ENCODE results near the gene SPNS2.

SPNS2 gene

DNA sequence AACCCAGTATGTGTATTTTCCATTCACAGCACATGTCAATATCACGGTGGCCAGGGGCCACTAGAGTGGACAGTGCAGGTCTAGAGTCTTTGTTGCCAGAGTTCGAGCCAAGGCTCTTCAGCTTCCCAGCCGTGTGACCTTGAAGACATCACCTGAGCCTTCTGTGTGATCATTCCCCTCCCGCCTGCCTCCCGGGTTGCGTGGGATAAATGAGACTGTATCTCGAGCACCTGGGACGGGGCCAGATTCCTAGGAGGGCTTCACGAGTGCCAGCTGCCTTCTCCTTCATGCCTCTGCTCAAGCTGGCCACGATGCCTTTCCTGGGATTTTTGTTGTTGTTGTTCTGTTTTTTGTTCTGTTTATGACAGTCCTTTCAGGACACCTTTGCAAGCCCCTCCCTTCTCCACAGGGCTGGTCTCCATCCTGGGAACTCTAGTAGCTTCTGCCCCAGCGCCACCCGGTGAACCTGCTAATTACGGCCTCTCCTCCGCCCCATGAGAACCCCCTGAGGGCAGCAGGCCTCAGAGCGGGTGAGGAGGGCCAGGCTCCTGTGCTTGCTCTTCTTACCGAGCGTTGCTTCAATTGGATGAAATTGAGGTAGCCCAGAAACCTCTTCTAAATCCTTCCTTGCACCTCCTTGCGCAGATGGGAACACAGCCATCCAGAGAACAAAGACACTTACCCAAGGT is 3.9 kb downstream of the SPNS2 start:
- no peak for DNase-seq

DNA sequence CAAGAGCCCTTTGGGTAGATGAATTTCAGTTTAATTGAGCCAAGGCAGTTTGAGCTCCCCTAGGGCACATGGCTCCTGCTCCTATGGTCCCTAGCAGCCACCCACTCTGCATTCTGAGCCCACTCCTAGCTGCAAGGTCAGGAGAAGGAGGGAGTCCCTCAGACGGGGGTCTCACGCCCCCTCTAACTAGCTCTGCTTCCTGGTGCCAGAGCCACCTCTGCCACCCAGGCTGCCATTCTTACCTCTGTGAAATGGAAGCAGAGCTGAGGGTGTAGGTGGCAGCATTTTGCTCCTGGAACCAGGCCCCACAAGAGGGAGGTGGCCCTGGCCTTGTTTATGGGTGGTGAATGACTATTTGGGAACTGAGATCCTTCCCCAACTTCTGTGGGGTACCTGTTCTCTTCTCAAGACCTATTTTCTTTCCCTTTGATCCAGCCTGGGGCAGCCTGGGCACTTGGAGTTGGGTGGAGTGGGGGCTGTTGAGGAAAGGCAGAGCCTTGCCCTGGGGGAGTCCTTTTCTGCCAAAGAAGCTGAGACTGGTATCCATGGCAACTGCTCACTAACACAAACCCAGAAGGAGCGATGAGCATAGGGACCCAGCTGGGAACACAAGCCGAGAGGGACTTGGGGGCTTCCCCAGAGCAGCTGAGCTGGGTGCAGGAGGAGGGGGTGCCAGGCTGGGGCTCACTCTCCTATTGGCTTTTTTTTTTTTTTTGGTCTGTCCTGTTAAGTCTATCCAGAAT is 4.8 kb downstream of the SPNS2 start:
- no peak for DNase-seq

DNA sequence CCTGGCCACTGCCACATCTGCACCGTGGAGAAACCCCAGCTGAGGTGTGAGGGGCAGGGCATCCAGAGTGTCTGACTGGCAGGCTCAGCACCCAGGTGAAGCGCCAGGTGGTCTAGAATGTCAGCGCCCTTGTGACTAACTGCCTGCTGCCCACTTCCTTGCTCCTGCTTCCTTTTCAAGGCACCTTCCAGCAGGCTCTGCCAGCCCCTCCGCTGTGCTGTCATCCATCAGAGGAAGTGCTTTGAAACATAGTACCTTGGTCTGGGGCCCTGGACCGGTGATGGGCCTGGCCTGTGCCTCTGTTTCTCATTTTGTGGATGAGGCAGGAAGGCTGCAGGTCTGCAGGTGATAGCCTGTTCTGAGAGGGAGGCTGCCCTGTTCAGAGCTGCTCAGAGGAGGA is 5.5 kb downstream of the SPNS2 start:
- DNase-seq: no peak

DNA sequence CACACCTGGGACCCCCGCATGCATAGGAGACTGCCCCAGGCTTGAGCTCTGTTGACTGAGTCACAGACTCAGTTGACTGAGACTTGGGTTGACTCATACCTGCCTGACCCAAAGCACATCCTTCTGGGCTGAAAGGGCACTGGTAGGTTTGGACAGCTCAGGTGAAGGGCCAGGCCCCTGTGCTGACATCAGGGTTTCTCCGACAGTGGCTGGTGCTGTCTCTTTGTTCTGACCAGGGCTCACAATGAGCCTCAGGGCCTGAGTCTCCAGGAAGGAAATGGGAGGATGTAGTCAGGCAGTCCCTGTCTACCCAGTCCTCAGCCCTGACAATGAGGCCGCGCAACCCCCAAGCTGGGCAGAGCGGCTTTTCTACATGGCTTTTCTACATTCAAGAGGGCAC is 6.5 kb downstream of the SPNS2 start:
- DNase-seq: no peak

GRCh38 chr17:4506175-4506813 is 7.6 kb downstream of the SPNS2 start:
- no peak for DNase-seq

- peak in 16 of 56 donors; percentile 11 to 63 (median 21) for DNase-seq
These were observed 8.2 kb downstream of the SPNS2 start for GRCh38 chr17:4506892-4507291.

GRCh38 chr17:4507361-4508111 is 8.9 kb downstream of the SPNS2 start:
- DNase-seq: no peak

DNA sequence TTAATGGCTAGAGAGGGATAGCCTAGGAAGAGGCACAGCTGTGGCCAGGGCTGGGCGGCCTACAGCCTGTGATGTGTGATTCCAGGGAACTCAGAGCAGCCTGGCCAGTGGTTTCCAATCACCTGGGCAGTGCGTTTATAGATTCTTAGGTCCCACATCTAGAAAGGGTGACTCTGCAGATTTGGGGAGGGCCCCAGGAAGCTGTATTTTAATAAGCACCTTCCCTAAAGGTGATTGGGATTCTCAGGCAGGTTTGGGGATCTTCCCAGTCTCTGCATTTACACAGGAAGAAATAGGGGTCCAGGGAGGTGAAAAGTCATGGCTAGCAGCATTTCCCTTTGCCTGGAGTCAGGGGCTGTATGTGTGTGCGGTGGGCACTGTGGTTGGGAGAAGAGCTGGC is 9.5 kb downstream of the SPNS2 start:
- no peak for DNase-seq

DNA sequence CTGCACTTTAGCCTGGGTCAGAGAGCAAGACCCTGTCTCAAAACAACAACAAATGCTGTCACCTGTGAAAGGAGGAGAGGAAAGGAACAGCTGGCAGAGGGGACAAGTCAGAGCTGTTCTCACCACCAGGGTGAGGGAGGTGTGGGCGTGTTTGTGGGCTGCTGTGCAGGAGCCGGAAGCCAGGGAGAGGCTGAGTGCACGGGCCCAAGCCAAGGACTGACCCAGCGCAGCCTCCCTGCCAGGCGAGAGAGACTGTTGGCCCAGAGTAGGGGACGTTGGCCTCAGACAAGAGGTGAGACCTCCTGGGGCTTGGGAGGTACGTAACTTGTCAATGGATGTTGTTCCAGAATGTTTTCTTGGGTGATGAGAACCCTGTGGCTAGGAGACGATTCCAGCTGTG is 10.7 kb downstream of the SPNS2 start:
- no peak for DNase-seq

DNA sequence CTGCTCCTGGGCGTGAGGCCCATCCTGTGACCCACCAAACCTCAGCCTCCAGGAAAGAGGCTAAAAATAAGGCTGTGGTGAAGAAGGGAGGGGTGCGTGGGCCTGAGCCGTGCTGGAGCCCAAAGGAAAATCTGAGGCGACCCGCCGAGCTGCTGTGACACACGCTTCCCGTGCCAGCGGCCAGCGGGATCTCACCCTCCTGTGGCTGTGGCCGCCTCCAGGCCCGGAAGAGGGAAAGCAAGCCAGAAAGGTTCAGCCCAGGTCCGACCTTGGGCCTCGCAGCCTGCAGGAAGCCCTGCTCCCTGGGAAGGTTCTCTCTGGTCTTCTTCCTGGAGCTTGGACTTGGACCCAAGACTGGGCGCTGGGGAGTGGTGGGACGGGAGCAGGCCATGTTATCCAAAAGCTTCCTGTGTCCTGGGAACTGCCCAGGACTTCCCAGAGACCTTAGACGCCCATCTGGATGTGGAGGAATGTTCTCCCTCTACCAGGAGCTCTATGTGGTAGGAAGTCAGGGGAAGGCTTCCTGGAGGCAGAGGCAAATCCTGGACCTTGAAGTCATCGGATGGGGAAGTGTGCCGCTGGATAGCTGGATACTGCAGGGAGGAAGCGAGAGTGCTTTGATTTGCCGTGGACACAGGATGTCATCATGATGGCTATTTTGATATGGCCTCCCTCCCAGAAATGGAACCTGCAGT is 11.4 kb downstream of the SPNS2 start:
- DNase-seq: no peak

GRCh38 chr17:4510618-4510941 is 11.9 kb downstream of the SPNS2 start:
- no peak for DNase-seq

DNA sequence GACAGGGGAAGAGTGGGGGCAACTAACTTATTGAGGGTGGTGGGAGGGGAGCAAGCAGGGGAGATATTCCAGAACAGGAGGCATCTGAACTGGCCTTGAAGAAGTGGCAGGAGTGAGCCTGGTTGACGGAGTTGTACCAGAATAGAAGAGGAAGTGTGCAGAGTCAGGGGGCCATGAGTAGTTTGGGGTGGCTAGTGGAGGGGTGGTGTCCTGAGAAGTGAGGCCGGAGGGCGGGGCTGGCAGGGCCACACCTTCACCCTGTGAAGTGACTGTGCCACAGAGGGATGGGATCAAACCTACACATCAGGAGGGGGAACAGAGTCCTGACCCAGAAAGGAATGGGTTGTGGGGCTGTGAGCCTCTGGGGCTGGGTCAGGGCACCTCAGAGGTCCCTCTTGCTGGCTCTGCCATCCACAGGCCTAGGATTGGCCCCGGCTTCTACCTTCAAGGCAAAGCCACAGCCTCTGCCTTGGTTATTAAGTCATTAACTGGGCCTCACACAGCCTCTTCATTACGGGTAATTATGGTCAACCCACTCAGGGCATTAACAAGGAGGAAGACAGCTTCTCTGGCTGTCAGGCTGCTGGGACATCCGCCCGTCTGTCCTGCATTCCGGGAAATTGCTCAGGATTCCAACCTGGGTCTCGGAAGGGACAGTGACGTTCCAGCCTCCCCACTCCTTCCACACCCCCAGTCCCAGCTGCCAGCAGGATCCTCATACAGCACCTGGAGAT is 12.7 kb downstream of the SPNS2 start:
- DNase-seq: peak in 2 of 56 donors; percentile 21 to 25

GRCh38 chr17:4512156-4513112 is 13.8 kb downstream of the SPNS2 start:
- DNase-seq: no peak

DNA sequence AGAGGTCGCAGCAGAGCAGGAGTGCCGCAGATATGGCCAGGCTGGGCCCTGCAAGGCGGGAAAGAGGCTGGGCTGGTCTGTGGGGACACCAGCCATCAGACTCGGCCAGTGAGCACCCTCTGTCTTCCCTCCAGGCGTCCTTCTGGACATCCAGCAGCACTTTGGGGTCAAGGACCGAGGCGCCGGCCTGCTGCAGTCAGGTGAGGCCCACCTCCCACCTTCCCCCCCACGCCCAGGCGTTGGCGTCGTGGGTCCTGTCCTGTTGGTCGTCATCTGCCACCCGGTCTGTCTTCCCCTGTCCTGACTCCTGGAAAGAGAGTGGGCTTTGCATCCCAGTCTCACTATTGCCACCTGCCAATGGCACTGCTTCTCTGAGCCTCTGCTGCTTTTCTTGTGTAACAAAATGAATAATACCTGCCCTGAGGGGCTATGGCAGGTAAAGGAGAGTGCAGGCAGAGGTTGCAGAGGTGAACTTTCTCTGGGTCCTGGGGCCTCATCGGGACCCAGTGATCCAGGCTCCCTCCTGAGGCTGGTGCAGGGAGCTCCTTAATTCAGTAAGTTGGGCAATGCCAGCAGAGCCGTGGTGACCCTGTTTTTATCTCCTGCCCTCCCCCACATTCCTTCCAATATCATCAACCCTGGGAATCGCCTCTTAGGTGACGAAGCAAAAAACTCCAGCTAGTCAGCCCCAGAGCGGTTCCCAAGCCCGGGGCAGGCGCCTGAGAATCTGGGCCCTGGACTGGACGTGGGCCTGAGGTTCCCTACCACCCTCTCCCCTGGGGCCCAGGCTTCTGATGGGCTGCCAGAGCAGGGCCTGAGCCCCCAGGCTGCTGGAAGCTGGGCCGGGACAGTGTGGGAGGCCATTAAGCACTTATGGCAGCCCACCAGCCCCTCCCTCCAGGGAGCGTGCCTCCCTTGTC is 14.7 kb downstream of the SPNS2 start:
- no peak for DNase-seq

GRCh38 chr17:4514206-4514605 is 15.5 kb downstream of the SPNS2 start:
- no peak for DNase-seq

GRCh38 chr17:4514779-4515178 is 16.1 kb downstream of the SPNS2 start:
- DNase-seq: no peak

GRCh38 chr17:4515501-4515900 is 16.8 kb downstream of the SPNS2 start:
- DNase-seq: no peak

- DNase-seq: no peak
These were observed 18.1 kb downstream of the SPNS2 start for GRCh38 chr17:4516735-4517134.
